A549 (cell line): ENCODE data around the gene PCSK6. TPM values are rescaled to one million over a fixed set of nuclear protein-coding genes. Genes with fewer than 3 reads are reported as not detected.

Experiments
- ATAC-seq, 2 experiments: fragments of 200-7000 bp in 1 of 2; fragments of >200 bp in 1 of 2; cut with Nextera tagmentation in 1 of 2; cut with Tn5 transposase in 1 of 2; 3 replicates each; pipeline versions ENCODE4 v1.8.0 to v1.9.1; 2018 to 2020; ENCODE audit warnings: mild to moderate bottlenecking in 1 of 2, moderate library complexity in 1 of 2
- CTCF ChIA-PET: fragments of 300-600 bp; sonication (Branson Sonifier 250); formaldehyde crosslinking; extraction: SDS; loops from one replicate; lab custom pipeline; 2021; ENCODE audit warnings: antibody characterized with exemption, inconsistent platforms; lab: Yijun Ruan, JAX
- POLR2A ChIA-PET: fragments of 350-600 bp; formaldehyde crosslinking; extraction: SDS; loops from one replicate; lab custom pipeline; 2021; ENCODE audit warnings: antibody characterized with exemption, inconsistent platforms; lab: Yijun Ruan, JAX
- DNase-seq, 2 experiments: peaks; one replicate each; pipeline versions ENCODE4 v3.0.0 to v3.0.0-alpha.2; 2011 to 2016; ENCODE audit warnings: low read depth in 1 of 2, low spot score in 1 of 2
- FAIRE-seq: peaks from 2 replicates; lab custom pipeline; 2011; peaks lifted over from hg19 to GRCh38; lab: Jason Lieb, UNC
- H3K27ac ChIP-seq, 2 experiments: fragments of >200 bp; sonication (Bioruptor Twin); formaldehyde crosslinking; 3 replicates each; pipeline ENCODE4 v1.5.1; 2016 to 2017
- H3K4me1 ChIP-seq: fragments of >200 bp; sonication (Bioruptor Twin); formaldehyde crosslinking; 3 replicates; pipeline ENCODE4 v1.6.1; 2016
- H3K4me2 ChIP-seq: fragments of >200 bp; sonication (Bioruptor Twin); formaldehyde crosslinking; 3 replicates; pipeline ENCODE4 v1.6.1; 2016
- H3K4me3 ChIP-seq: fragments of >200 bp; sonication (Bioruptor Twin); formaldehyde crosslinking; 3 replicates; pipeline ENCODE4 v1.5.1; 2016
- H3K9me3 ChIP-seq: fragments of >200 bp; sonication (Bioruptor Twin); formaldehyde crosslinking; 3 replicates; pipeline ENCODE4 v1.6.1; 2016
- CBX8 ChIP-seq: fragments of 200-600 bp; sonication (generic); IDR thresholded peaks from 2 replicates; pipeline ENCODE4 v1.6.1; 2016
- CHD4 ChIP-seq: fragments of 200-600 bp; sonication (generic); IDR thresholded peaks from 2 replicates; pipeline ENCODE4 v1.6.1; 2016; ENCODE audit warnings: antibody characterized with exemption, mild to moderate bottlenecking, borderline replicate concordance
- EHF ChIP-seq: fragments of 250-450 bp; sonication (Bioruptor Pico); IDR thresholded peaks from 2 replicates; pipeline ENCODE4 v1.5.0; 2020; ENCODE audit warnings: mild to moderate bottlenecking
- EHMT2 ChIP-seq: fragments of 200-600 bp; sonication (generic); IDR thresholded peaks from 2 replicates; pipeline ENCODE4 v1.6.1; 2016; ENCODE audit warnings: antibody characterized with exemption, low read depth, mild to moderate bottlenecking, moderate library complexity
- HES2 ChIP-seq: fragments of >200 bp; sonication (Bioruptor Twin); formaldehyde crosslinking; IDR thresholded peaks from 2 replicates; pipeline ENCODE4 v1.6.1; 2016
- HMGXB4 ChIP-seq: fragments of 250-450 bp; sonication (Bioruptor Pico); IDR thresholded peaks from 2 replicates; pipeline ENCODE4 v1.5.0; 2021; ENCODE audit warnings: mild to moderate bottlenecking, moderate library complexity, borderline replicate concordance
- HOXA7 ChIP-seq: fragments of 250-450 bp; sonication (Bioruptor Pico); IDR thresholded peaks from 2 replicates; pipeline ENCODE4 v1.5.0; 2020; ENCODE audit warnings: mild to moderate bottlenecking, moderate library complexity
- NFE2L2 ChIP-seq: fragments of 150-350 bp; conservative IDR thresholded peaks from 2 replicates; pipeline ENCODE4 v1.6.1; 2014; ENCODE audit warnings: low read length
- NR3C1 ChIP-seq: fragments of >200 bp; sonication (Bioruptor Twin); formaldehyde crosslinking; IDR thresholded peaks from 3 replicates; pipeline ENCODE4 v1.6.1; 2017
- POLR2A ChIP-seq: IDR thresholded peaks from 2 replicates; pipeline ENCODE4 v1.6.1; 2012; ENCODE audit warnings: mild to moderate bottlenecking, low read length
- RARB ChIP-seq: fragments of 250-450 bp; sonication (Bioruptor Pico); IDR thresholded peaks from 2 replicates; pipeline ENCODE4 v1.8.0; 2021; ENCODE audit warnings: mild to moderate bottlenecking, moderate library complexity
- RCOR1 ChIP-seq: fragments of 150-350 bp; IDR thresholded peaks from 2 replicates; pipeline ENCODE4 v1.6.1; 2014; ENCODE audit warnings: antibody characterized with exemption, low read length, low read depth
- RNF2 ChIP-seq: fragments of 200-600 bp; sonication (generic); IDR thresholded peaks from 2 replicates; pipeline ENCODE4 v1.6.1; 2016; ENCODE audit warnings: low read depth, mild to moderate bottlenecking, antibody characterized with exemption, moderate library complexity, borderline replicate concordance
- SREBF2 ChIP-seq: fragments of 450-650 bp; IDR thresholded peaks from 2 replicates; pipeline ENCODE4 v1.6.1; 2014; ENCODE audit warnings: mild to moderate bottlenecking, moderate library complexity
- TFCP2L1 ChIP-seq: fragments of 250-450 bp; sonication (Bioruptor Pico); IDR thresholded peaks from 2 replicates; pipeline ENCODE4 v1.5.0; 2021; ENCODE audit warnings: mild to moderate bottlenecking
- ZC3H11A ChIP-seq: fragments of 450-650 bp; IDR thresholded peaks from 2 replicates; pipeline ENCODE4 v1.6.1; 2014; ENCODE audit warnings: antibody characterized with exemption, mild to moderate bottlenecking
- ZFP36 ChIP-seq: fragments of 450-650 bp; IDR thresholded peaks from 2 replicates; pipeline ENCODE4 v1.6.1; 2014; ENCODE audit warnings: borderline replicate concordance; ENCODE audit not compliant: partially characterized antibody
- ZNF302 ChIP-seq: fragments of 250-450 bp; sonication (Bioruptor Pico); IDR thresholded peaks from 2 replicates; pipeline ENCODE4 v1.9.0; 2021; ENCODE audit warnings: inconsistent platforms, mild to moderate bottlenecking, moderate library complexity
- WGBS: methylation state at CpG from one replicate; pipeline ENCODE4 v1.1.6; 2017; ENCODE audit errors: missing lambda C conversion rate; 5-methylcytosine and 5-hydroxymethylcytosine counted together
- polyA plus RNA-seq, 4 experiments: library from polyadenylated mRNA; depleted of rRNA in 3 of 4; stranded (reverse); fragments of >200 nt; fragmentation: RNase III in 1 of 4; extraction: RNeasy Plus Mini Kit Qiagen cat#74134 plus additional on column Dnase treatment in 1 of 4; gene quantifications; 2 replicates in 3 of 4; 3 replicates in 1 of 4; pipeline ENCODE4 v1.2.3, GENCODE V29; 2011 to 2017
- TF ChIP-seq, protein P1 (sequence below): fragments of 250-450 bp; sonication (Bioruptor Pico); IDR thresholded peaks from 2 replicates; pipeline ENCODE4 v1.5.0; 2020; ENCODE audit warnings: low read depth, mild to moderate bottlenecking, moderate library complexity
- TF ChIP-seq, protein P2 (sequence below): IDR thresholded peaks from 2 replicates; pipeline ENCODE4 v1.6.1; 2012
- TF ChIP-seq, protein P3 (sequence below): fragments of 450-650 bp; IDR thresholded peaks from 2 replicates; pipeline ENCODE4 v1.6.1; 2014; ENCODE audit warnings: antibody characterized with exemption

PCSK6 gene
- polyA plus RNA-seq, 2 of the 4 experiments (the other 2 are of a cell fraction), result 10.0 to 15.2 TPM

DNA sequence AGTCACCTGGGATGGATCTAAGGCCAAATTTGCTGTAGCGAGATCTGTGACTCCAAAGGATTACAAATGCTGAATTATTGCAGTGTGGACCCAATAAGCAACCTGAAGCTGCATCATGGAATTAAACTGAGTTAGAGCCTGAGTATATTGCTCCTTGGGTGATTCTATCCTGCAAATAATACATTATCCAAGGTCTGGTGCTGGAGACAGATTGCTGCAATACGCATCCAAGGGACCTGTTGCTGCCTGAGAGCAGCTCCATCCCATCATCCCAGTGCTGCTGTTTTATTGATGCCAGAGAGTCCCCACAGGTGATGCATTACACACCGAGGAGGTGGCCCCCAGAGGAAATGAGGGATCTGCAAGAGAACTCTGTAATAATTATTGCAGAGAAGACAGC lies 31.6 kb upstream of the PCSK6 start (continued):
- TF ChIP-seq ZFP36, result no peak
- TF ChIP-seq, all 56 proteins: peak for 0

GRCh38 chr15:101520395-101520794 lies 30.9 kb upstream of the PCSK6 start:
- H3K27ac ChIP-seq, result no peak overlapping the region
- no peak for FAIRE-seq
- ATAC-seq, result no peak
- POLR2A ChIA-PET, result no interaction called here
- DNase-seq, result no peak
- H3K4me1 ChIP-seq, result no peaks in the 10 kb centered on the region
- CTCF ChIA-PET, result interaction anchor here (0.5 to 2.4 kb wide), 5 partner anchors 13 to 432 kb away, joined by 3 to 14 read pairs (median 3); no protein-coding TSS in a partner anchor
- no peak overlapping the region for H3K4me3 ChIP-seq
- WGBS, result 53% methylated on average over 7 of the region's 7 CpGs
- no peak for TF ChIP-seq HOXA7 (CRISPR knock-in tag)
- TF ChIP-seq TFCP2L1 (CRISPR knock-in tag), result no peak
- TF ChIP-seq HMGXB4 (CRISPR knock-in tag), result no peak
- TF ChIP-seq EHMT2, result no peak
- no peak for TF ChIP-seq EHF (CRISPR knock-in tag)
- TF ChIP-seq RNF2, result no peak
- no peak for TF ChIP-seq RARB (CRISPR knock-in tag)
- TF ChIP-seq RCOR1, result no peak
- no peak for TF ChIP-seq ZNF302 (CRISPR knock-in tag)
- TF ChIP-seq, protein P1, sequence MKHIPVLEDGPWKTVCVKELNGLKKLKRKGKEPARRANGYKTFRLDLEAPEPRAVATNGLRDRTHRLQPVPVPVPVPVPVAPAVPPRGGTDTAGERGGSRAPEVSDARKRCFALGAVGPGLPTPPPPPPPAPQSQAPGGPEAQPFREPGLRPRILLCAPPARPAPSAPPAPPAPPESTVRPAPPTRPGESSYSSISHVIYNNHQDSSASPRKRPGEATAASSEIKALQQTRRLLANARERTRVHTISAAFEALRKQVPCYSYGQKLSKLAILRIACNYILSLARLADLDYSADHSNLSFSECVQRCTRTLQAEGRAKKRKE (CRISPR knock-in tag), result no peak
- no peak for TF ChIP-seq NFE2L2
- no peak for TF ChIP-seq SREBF2
- H3K9me3 ChIP-seq, result peaks cover 42% of the 10 kb centered on the region
- H3K4me2 ChIP-seq, result no peak overlapping the region

GRCh38 chr15:101517504-101517903 lies 28.0 kb upstream of the PCSK6 start:
- POLR2A ChIA-PET, result no interaction called here
- ATAC-seq, result no peak

GRCh38 chr15:101514318-101514717 lies 24.8 kb upstream of the PCSK6 start:
- 61% methylated on average over 7 of the region's 7 CpGs for WGBS
- DNase-seq (no peak), ATAC-seq (no peak), FAIRE-seq (peak; percentile 67)
- ChIA-PET CTCF (interaction anchor here (1.7 to 5.6 kb wide), 2 partner anchors 12 to 15 kb away, joined by 3 to 46 read pairs; no protein-coding TSS in a partner anchor), POLR2A (no interaction called here)
- no peak for TF ChIP-seq NR3C1
- TF ChIP-seq POLR2A, result no peak
- no peak for TF ChIP-seq CHD4
- Histone ChIP-seq H3K4me1 (no peaks in the 10 kb centered on the region), H3K4me3 (no peak overlapping the region), H3K27ac (no peak overlapping the region), H3K9me3 (peaks cover 37% of the 10 kb centered on the region), H3K4me2 (no peak overlapping the region)

More at GRCh38 chr15:101517504-101517903, 28.0 kb upstream of the PCSK6 start:
- Histone ChIP-seq H3K4me3 (no peak overlapping the region), H3K27ac (no peak overlapping the region), H3K9me3 (peaks cover 42% of the 10 kb centered on the region), H3K4me1 (no peaks in the 10 kb centered on the region)
- no peak for TF ChIP-seq CBX8
- TF ChIP-seq, all 56 proteins: peak for 0
- no peak for FAIRE-seq
- CTCF ChIA-PET, result no interaction called here
- no peak for DNase-seq
- no peak overlapping the region for H3K4me2 ChIP-seq

- CTCF ChIA-PET, result interaction anchor here (2.0 to 5.6 kb wide), 2 partner anchors 9 to 130 kb away, joined by 7 to 46 read pairs; no protein-coding TSS in a partner anchor
Observed at GRCh38 chr15:101511717-101512116, 22.2 kb upstream of the PCSK6 start.

More at GRCh38 chr15:101511717-101512116, 22.2 kb upstream of the PCSK6 start:
- H3K9me3 ChIP-seq, result peaks cover 11% of the 10 kb centered on the region; the same call in 2 of the 3 replicates
- H3K4me3 ChIP-seq, result no peak overlapping the region
- H3K27ac ChIP-seq, result no peak overlapping the region
- no peaks in the 10 kb centered on the region for H3K4me1 ChIP-seq
- TF ChIP-seq, protein P2, sequence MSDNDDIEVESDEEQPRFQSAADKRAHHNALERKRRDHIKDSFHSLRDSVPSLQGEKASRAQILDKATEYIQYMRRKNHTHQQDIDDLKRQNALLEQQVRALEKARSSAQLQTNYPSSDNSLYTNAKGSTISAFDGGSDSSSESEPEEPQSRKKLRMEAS, result no peak
- TF ChIP-seq, protein P3, sequence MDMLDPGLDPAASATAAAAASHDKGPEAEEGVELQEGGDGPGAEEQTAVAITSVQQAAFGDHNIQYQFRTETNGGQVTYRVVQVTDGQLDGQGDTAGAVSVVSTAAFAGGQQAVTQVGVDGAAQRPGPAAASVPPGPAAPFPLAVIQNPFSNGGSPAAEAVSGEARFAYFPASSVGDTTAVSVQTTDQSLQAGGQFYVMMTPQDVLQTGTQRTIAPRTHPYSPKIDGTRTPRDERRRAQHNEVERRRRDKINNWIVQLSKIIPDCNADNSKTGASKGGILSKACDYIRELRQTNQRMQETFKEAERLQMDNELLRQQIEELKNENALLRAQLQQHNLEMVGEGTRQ, result no peak
- peak; percentile 43 for TF ChIP-seq ZC3H11A
- TF ChIP-seq HES2, result no peak
- no peak for TF ChIP-seq RARB (CRISPR knock-in tag)
- FAIRE-seq (no peak), ATAC-seq (no peak), DNase-seq (no peak)
- H3K4me2 ChIP-seq, result no peak overlapping the region
- POLR2A ChIA-PET, result no interaction called here
